COLO668 (cell line): ENCODE results near the gene KMT2E.

Experiments
- DNase-seq: peaks from one replicate; lab custom pipeline; 2025; ENCODE audit not compliant: unreplicated experiment; lab: John Stamatoyannopoulos, UW

The KMT2E gene

DNA sequence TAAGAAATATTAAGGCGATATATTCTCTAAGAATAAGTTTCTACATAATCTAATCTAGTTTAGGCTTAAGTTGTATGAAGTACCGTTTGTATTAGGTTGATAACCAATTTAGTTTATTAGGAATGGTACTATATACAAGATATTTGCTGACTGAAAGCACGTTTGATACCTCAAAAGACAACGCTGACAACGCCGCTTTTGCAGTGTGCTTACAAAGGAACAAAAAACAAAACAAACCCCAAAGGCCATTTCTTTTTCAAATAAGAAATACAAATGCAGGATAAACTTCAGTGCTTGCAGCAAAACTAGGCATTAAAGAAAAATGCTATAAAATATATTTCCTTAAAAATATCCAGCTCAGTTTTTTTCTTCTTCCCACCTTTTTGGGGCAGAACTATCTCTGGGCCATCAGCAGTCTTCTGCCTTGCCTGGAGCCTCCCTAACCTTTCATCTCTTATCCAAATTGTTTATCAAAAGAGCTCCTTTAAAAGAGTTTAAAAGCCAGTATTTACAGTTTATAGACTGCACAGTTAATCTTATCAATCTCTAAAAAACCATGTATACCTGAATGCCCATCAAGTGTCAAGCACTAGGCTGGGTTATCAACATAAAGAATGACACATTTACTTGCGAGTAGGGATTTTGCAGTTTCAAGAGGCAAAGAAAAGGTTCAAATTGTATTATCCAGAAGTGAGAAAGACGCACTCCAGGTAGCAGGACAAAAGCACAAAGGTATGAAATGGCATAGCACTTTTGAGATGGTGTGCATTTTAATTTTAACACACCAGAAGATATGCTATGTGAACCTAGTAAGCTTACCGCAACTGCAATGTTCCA is 4.1 kb upstream of the KMT2E start:
- DNase-seq: no peak

DNA sequence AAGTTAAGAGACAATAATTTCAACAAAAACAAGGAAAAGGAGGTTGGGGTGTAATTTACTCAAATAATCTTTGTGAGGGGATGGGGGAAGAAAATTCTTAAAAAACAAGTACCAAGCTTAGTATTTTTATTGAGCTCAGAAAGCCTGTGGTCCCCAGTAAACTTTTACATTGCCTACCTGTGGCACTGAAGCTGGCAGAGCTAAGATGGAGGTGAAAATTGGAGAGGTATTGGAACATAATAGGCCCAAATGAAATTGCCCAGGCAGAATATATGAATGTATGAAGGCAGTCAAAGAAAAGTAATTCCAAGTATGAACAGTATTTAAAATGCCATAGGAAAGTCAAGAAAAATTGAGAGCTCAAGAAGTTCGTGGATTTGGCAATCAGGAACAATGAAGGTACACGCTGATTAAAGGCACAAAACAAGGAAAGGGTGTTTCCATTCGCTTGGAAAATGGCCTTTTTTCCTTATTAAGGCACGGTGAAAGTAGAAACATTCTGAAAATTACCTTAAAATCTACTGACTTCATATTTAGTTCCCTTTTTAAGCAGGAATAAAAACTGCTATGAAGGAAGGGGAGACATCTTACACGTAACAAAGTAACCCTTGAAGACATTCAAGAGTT is 3.4 kb upstream of the KMT2E start:
- no peak for DNase-seq

DNA sequence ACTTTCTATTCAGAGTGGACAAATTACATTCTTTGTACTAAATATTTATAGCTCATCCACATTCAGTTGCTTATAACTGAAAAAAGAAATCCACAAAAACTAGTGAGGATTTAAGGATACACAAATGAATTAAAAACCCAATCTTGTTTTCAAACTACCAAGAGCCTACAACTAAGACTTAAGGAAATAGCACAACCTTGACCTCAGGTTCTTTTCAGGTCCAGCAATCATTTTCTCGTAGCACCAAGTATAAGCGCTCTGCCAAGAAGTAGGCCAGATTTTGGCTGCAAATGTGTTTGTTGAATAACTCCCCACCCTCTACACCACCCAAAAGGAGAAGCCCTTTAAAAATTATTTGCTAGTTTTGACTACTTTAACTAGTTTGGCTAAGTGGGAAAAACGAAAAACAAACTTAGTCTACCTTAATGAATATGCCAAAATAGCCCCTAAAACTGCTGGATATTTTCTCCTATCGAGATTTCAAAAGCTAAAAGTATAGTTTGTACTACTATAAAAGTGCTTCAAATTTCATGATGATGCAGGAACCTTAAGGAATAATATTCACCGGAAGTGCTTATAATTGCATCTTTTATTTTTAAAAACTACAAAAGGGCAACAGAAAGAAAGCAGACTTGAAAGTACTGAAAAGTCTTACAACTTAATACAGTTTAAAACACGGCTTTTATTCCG is 2.7 kb upstream of the KMT2E start:
- no peak for DNase-seq

- peak; percentile 18 for DNase-seq
Observed at GRCh38 chr7:105011831-105012502, 2.0 kb upstream of the KMT2E start.

DNA sequence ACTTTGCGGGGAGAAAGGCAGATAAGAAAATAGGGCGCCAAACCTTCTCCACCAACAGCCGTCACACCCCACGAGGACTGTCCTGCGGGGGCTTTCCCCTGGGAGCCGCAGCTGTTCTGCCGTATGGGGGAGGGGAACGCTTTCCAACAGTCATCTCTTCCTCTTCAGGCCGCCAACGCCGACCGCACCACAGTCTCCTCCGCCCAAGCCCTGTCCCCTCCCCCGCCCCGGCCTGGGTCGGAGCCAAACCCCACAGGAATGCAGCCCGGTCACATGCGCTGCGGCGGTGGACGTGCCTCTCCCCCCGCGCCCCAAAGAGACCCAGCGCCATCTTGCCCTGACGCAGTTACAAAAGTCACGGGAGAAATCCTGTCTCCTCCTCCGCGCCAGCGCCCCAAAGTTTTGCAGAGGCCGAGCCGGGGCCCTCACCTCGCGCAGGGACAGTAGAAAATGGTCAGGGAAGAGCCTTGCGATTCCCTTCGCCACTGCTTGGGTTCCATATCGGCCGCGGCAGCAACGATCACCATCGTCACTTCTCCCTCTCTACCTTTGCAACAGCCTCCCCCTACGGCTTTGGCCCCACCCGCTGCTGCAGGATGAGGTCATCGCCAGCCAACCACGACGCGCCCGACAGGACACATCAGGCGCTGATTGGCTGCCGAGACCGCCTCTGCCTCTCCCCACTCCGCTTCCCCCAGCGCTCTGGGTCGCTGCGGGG is 1.3 kb upstream of the KMT2E start:
- DNase-seq: peak; percentile 98

DNA sequence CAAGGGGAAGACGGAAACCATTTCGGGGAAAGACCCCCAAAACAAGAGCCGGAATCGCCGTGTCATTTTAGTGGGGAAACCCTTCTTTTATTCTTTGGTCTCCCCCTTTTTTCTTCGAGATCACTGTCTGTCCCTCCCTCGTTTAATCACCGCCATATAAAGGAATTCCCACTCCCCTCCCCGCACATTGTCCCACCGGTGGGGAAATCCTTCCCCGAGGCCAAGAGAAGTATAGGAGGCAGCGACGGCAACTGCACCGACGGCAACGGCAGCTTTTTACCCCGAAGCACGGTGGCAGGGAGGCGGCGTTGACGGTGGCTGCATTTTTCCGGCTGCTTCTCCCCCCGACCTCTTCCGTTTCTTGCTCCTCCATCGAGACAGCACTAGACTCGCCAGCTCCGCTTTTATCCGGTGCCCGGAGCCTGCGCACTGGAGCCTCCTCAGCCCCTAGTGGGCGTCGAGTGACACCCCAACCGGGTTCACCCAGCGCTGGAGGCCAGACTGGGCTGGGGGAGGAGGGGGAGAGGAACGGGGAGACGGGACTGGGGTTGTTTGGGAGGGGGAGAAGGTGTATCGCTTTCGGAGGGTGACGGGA is 687 bp upstream of the KMT2E start:
- peak; percentile 94 for DNase-seq

DNA sequence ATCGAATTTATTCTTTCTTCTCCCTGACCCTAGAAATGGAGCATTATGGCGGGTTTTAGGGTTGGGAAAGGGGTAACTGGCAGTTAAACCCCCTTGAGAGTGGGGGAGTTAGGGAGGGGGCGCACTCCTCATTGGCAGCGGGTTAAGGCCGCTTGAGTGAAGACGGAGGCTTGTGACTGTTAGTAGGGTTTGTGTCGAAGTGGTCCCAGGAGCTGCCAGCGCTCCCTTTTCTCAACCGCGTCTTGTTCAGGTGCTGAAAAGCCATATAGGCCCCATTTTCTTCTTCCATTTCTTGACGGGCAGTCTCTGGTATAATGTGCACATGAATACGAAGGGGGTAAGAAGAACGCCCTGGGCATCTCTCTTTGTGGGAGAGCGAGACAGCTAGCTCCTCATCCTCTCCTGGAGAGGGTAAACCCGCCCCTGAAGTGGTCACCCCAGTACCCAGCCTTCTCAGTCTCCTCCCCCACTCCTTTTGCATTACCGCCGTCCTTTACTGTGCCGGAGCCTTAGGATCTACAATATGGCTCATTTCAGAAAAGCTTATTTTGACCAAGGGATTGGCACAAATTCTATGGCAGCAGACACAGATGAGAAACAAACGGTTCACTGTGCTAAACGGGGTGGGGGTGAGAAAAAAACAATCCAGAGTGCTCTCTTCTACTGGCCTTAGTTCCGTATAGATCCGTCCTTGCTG is 836 bp downstream of the KMT2E start:
- DNase-seq: peak; percentile 42

GRCh38 chr7:105015390-105015965 is 1.5 kb downstream of the KMT2E start:
- peak; percentile 21 for DNase-seq

DNA sequence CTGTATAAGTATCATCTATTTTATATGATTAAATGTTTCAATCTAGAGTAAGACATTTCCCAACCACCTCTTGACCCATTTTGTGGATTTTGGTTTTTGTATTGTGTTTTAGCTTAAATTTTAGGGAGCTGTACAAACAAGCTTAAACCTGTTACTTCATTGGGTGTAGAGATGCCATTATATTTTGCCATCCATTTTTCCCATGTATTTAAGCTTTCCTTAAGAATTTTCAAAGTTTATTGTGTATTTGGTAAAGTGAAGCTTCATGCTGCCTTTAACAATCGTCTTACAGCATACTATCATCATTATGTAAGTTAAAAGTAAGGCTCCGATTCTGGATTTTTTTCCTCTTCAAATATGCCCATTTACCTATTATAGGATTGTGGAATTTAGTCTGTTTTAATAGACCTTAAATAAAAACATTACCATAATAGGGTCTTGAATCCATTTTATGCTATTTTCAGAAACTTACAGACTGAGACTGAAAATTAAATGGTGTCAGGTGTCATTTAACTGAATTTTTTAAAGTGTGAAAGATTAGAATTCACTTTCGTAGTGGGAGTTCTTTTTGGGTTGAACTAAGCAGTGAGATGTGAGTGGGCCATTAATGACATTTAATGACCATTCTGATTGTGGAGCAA is 2.2 kb downstream of the KMT2E start:
- DNase-seq: no peak

- DNase-seq: no peak
Observed at GRCh38 chr7:105016709-105017656, 3.0 kb downstream of the KMT2E start.

- no peak for DNase-seq
Observed at GRCh38 chr7:105017657-105018365, 3.8 kb downstream of the KMT2E start.

DNA sequence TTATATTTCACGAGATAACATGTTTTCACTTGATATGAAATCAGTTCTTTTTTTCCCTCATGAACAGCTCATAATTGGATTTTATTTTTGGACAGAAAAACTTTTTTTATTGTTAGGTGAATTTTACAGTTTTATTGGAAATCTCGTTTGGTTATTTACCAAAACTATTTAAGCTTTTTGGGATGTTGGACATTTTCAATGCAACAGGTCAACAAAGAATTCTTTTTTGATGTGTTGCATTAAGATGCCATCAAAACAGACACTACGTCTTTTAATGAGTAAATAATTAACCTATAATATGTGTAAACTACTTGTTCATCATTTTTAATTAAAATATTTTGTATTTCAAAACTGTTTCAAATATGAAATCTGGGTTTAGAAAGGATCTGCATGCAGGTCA is 5.3 kb downstream of the KMT2E start:
- DNase-seq: no peak

DNA sequence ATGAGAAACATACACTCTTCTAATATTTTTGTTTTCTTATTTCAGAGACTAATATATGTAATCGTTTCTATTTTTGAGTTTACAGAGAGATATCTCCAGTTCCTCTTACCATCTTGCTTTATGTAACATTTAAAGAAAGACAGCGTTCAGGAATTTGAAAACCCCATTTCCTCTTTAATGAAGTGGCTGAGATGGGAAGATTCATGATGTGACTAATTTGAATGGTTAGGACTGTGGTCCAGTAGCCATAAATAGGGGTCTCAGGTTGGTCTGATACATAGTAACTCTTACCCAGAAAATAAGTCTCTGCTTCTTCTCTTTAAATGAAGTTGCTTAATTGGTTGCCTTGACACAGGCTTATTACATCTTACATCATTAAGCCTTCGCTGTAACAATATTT is 6.9 kb downstream of the KMT2E start:
- no peak for DNase-seq

- no peak for DNase-seq
Observed at GRCh38 chr7:105021352-105021751, 7.3 kb downstream of the KMT2E start.

GRCh38 chr7:105021967-105022366 is 8.0 kb downstream of the KMT2E start:
- no peak for DNase-seq

DNA sequence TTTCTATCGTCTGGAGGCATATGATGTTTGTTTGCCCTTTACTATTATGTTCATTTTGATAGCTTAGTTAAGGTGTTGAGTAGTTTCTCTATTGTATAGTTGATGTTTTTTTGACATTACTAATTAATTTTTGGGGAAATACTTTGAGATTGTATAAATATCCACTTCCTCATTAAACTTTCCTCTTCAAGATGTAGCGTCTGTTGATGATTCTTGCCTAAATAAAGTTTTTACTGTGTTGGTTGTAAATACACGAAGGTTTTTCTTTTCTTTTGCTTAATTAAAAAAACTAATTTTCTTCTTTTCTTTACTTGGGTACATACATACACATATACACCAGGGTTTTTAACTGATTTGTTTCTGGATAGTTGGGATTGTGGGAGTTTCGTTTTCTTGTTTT is 8.5 kb downstream of the KMT2E start:
- DNase-seq: no peak

GRCh38 chr7:105024734-105025133 is 10.7 kb downstream of the KMT2E start:
- DNase-seq: no peak
